GM21825 (cell line): ENCODE data around the gene ZBED4.

ENCODE experiments used
- ATAC-seq: cut with Tn5 transposase; IDR thresholded peaks from one replicate; pipeline ENCODE4 v1.9.1; 2021; ENCODE audit warnings: mild to moderate bottlenecking, moderate library complexity; ENCODE audit not compliant: unreplicated experiment

ZBED4 gene

GRCh38 chr22:49877642-49878041 is 24.0 kb downstream of the ZBED4 start:
- ATAC-seq: no peak

- no peak for ATAC-seq
Observed at GRCh38 chr22:49878206-49878605, 24.6 kb downstream of the ZBED4 start.

GRCh38 chr22:49879871-49880270 is 26.2 kb downstream of the ZBED4 start:
- no peak for ATAC-seq

GRCh38 chr22:49880281-49880680 is 26.6 kb downstream of the ZBED4 start:
- ATAC-seq: no peak

GRCh38 chr22:49881856-49882255 is 28.2 kb downstream of the ZBED4 start:
- no peak for ATAC-seq

GRCh38 chr22:49882519-49883293 is 29.1 kb downstream of the ZBED4 start:
- no peak for ATAC-seq

GRCh38 chr22:49883294-49883640 is 29.6 kb downstream of the ZBED4 start:
- no peak for ATAC-seq

- no peak for ATAC-seq
Observed at GRCh38 chr22:49884075-49884474, 30.4 kb downstream of the ZBED4 start.

- no peak for ATAC-seq
Observed at GRCh38 chr22:49884503-49885260, 31.0 kb downstream of the ZBED4 start.

GRCh38 chr22:49885281-49885680 is 31.6 kb downstream of the ZBED4 start:
- ATAC-seq: no peak

- no peak for ATAC-seq
Observed at GRCh38 chr22:49885881-49886280, 32.2 kb downstream of the ZBED4 start.

- ATAC-seq: no peak
Observed at GRCh38 chr22:49886346-49887063, 32.9 kb downstream of the ZBED4 start.

GRCh38 chr22:49887064-49887451 is 33.4 kb downstream of the ZBED4 start:
- ATAC-seq: no peak

- no peak for ATAC-seq
Observed at GRCh38 chr22:49887702-49888101, 34.1 kb downstream of the ZBED4 start.

GRCh38 chr22:49889071-49889470 is 35.4 kb downstream of the ZBED4 start:
- ATAC-seq: no peak

GRCh38 chr22:49892226-49892899 is 38.7 kb downstream of the ZBED4 start:
- ATAC-seq: no peak

- no peak for ATAC-seq
Observed at GRCh38 chr22:49893025-49893424, 39.4 kb downstream of the ZBED4 start.

- no peak for ATAC-seq
Observed at GRCh38 chr22:49894322-49895054, 40.8 kb downstream of the ZBED4 start.

GRCh38 chr22:49896201-49896600 is 42.6 kb downstream of the ZBED4 start:
- no peak for ATAC-seq

- ATAC-seq: no peak
Observed at GRCh38 chr22:49897015-49897684, 43.5 kb downstream of the ZBED4 start.
